ENCODE measurements around the gene UBXN7.

Gene UBXN7

GRCh38 chr3:196357905-196358304 lies 74.3 kb downstream of the UBXN7 start:
- TF ChIP-seq CTCF (IDR thresholded peaks at IDR 0.05; ENCODE audit: extremely low read depth, missing control alignments) = no peak
- no peak for DNase-seq (ENCODE audit: low spot score)

GRCh38 chr3:196356556-196356955 lies 75.7 kb downstream of the UBXN7 start:
- no peak for TF ChIP-seq CTCF (IDR thresholded peaks at IDR 0.05; ENCODE audit: extremely low read depth, missing control alignments)

GRCh38 chr3:196355668-196356067 lies 76.6 kb downstream of the UBXN7 start:
- no peak for TF ChIP-seq CTCF (IDR thresholded peaks at IDR 0.05; ENCODE audit: extremely low read depth, missing control alignments)
- no peak for DNase-seq (ENCODE audit: low spot score)

More at GRCh38 chr3:196356556-196356955, 75.7 kb downstream of the UBXN7 start:
- DNase-seq (ENCODE audit: low spot score) = no peak

GRCh38 chr3:196354132-196354531 lies 78.1 kb downstream of the UBXN7 start:
- no peak for TF ChIP-seq CTCF (IDR thresholded peaks at IDR 0.05; ENCODE audit: extremely low read depth, missing control alignments)
- no peak for DNase-seq (ENCODE audit: low spot score)

- no peak for TF ChIP-seq CTCF (IDR thresholded peaks at IDR 0.05; ENCODE audit: extremely low read depth, missing control alignments)
- no peak for DNase-seq (ENCODE audit: low spot score)
Observed at GRCh38 chr3:196351541-196351940, 80.7 kb downstream of the UBXN7 start.

- TF ChIP-seq CTCF (IDR thresholded peaks at IDR 0.05; ENCODE audit: extremely low read depth, missing control alignments) = no peak
Observed at GRCh38 chr3:196350067-196350466, 82.2 kb downstream of the UBXN7 start.

GRCh38 chr3:196348698-196349097 lies 83.5 kb downstream of the UBXN7 start:
- DNase-seq (ENCODE audit: low spot score) = no peak

More at GRCh38 chr3:196350067-196350466, 82.2 kb downstream of the UBXN7 start:
- no peak for DNase-seq (ENCODE audit: low spot score)

More at GRCh38 chr3:196348698-196349097, 83.5 kb downstream of the UBXN7 start:
- TF ChIP-seq CTCF (IDR thresholded peaks at IDR 0.05; ENCODE audit: extremely low read depth, missing control alignments) = no peak

Data from GM20000 (cell line).